Loucy (cell line): ENCODE data around the gene EBF3.

Experiments
- H2AFZ ChIP-seq: fragments of 200-600 bp; sonication (generic); 2 replicates; pipeline ENCODE4 v1.6.0; 2016; ENCODE audit warnings: antibody characterized with exemption, mild to moderate bottlenecking, low read length, moderate library complexity
- H3F3A ChIP-seq: fragments of 200-600 bp; 2 replicates; pipeline ENCODE4 v1.6.0; 2016; ENCODE audit warnings: antibody characterized with exemption, low read depth, mild to moderate bottlenecking
- H3K27me3 ChIP-seq: fragments of 200-600 bp; sonication (generic); 2 replicates; pipeline ENCODE4 v1.6.1; 2014; ENCODE audit warnings: low read length, mild to moderate bottlenecking; ENCODE audit not compliant: insufficient read depth, poor library complexity, severe bottlenecking
- H3K36me3 ChIP-seq: fragments of 200-600 bp; sonication (generic); 2 replicates; pipeline ENCODE4 v1.6.1; 2016; ENCODE audit warnings: low read length; ENCODE audit not compliant: insufficient read depth
- H3K4me1 ChIP-seq: fragments of 200-600 bp; sonication (generic); 2 replicates; pipeline ENCODE4 v1.5.1; 2014; ENCODE audit warnings: low read length, mild to moderate bottlenecking; ENCODE audit not compliant: insufficient read depth, poor library complexity, severe bottlenecking
- H3K4me2 ChIP-seq: fragments of 200-600 bp; sonication (generic); 2 replicates; pipeline ENCODE4 v1.6.0; 2014; ENCODE audit warnings: antibody characterized with exemption, low read length, low read depth, mild to moderate bottlenecking; ENCODE audit not compliant: poor library complexity, severe bottlenecking
- H3K4me3 ChIP-seq: fragments of 200-600 bp; sonication (generic); 2 replicates; pipeline ENCODE4 v1.5.1; 2014; ENCODE audit warnings: low read length, mild to moderate bottlenecking, mixed read lengths; ENCODE audit not compliant: poor library complexity, severe bottlenecking
- H3K79me2 ChIP-seq: fragments of 200-600 bp; sonication (generic); 2 replicates; pipeline ENCODE4 v1.6.1; 2014; ENCODE audit warnings: low read length; ENCODE audit not compliant: insufficient read depth
- H3K9ac ChIP-seq: fragments of 200-600 bp; sonication (generic); 2 replicates; pipeline ENCODE4 v1.6.0; 2014; ENCODE audit warnings: mild to moderate bottlenecking, low read depth, low read length, moderate library complexity; ENCODE audit not compliant: poor library complexity, severe bottlenecking
- H3K9me2 ChIP-seq: fragments of 200-600 bp; sonication (generic); replicated peaks from 2 replicates; pipeline ENCODE4 v1.6.1; 2016; ENCODE audit warnings: low read depth, low read length, mixed read lengths
- H3K9me3 ChIP-seq: fragments of 200-600 bp; sonication (generic); 2 replicates; pipeline ENCODE4 v1.6.1; 2014; ENCODE audit warnings: mild to moderate bottlenecking, antibody characterized with exemption, low read length, low read depth; ENCODE audit not compliant: insufficient read depth
- H4K20me1 ChIP-seq: fragments of 200-600 bp; sonication (generic); 2 replicates; pipeline ENCODE4 v1.6.0; 2014; ENCODE audit warnings: antibody characterized with exemption, low read length, mild to moderate bottlenecking; ENCODE audit not compliant: insufficient read depth, poor library complexity, severe bottlenecking
- EZH2phosphoT487 ChIP-seq: fragments of 200-600 bp; IDR thresholded peaks from 2 replicates; pipeline ENCODE4 v1.6.1; 2018; ENCODE audit warnings: antibody characterized with exemption, mild to moderate bottlenecking, moderate library complexity, borderline replicate concordance
- TF ChIP-seq, protein P1 (sequence below): fragments of 200-600 bp; sonication (generic); conservative IDR thresholded peaks from 2 replicates; pipeline ENCODE4 v1.5.1; 2014; ENCODE audit warnings: mild to moderate bottlenecking, antibody characterized with exemption, low read length

The EBF3 gene

GRCh38 chr10:129934196-129934925 is 29.7 kb downstream of the EBF3 start:
- Histone ChIP-seq H3K9ac (no peak overlapping the region), H2AFZ (no peak overlapping the region), H4K20me1 (no peaks in the 10 kb centered on the region), H3K79me2 (no peaks in the 10 kb centered on the region), H3K4me1 (no peaks in the 10 kb centered on the region), H3F3A (no peaks in the 10 kb centered on the region), H3K4me3 (no peak overlapping the region), H3K36me3 (no peaks in the 10 kb centered on the region), H3K27me3 (no peaks in the 10 kb centered on the region), H3K4me2 (no peak overlapping the region), H3K9me2 (no peaks in the 10 kb centered on the region), H3K9me3 (no peaks in the 10 kb centered on the region; the same call in 1 of the 2 replicates)
- no peak for TF ChIP-seq EZH2phosphoT487

DNA sequence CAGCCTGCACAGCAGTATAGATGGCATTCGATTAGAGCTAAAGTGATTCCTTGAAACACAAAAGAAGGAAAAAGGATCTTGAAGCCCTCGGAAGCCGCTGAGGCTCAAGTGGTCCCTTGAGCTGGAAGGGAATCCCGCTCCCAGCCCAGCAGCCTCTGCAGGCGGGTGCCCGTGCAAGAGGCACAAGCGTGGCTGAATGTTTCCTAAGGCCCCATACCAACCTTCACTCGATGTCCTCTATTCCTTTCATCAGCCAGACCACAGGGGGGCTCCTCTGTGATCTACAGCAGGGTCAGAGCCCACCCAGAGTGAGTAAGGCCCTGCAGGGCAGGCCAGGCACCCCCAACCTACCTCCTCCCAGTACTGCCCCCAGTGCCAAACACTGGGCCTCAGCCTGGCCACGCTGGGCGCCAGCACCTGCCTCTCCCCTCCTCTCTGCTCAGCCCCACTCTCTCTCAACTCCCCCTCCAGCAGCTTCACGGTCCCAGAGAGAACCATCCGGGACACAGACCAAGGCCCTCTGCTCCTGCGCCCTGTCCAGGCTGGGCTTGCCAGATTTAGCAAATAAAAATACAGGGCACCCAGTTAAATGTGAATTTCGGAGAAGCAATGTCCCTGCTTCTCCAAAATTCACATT is 30.5 kb downstream of the EBF3 start:
- H3K9me2 ChIP-seq = no peaks in the 10 kb centered on the region
- H3K4me1 ChIP-seq = no peaks in the 10 kb centered on the region
- H4K20me1 ChIP-seq = no peaks in the 10 kb centered on the region
- H3K4me2 ChIP-seq = no peak overlapping the region
- H3K4me3 ChIP-seq = no peak overlapping the region
- no peaks in the 10 kb centered on the region; the same call in 1 of the 2 replicates for H3K9me3 ChIP-seq
- H3K27me3 ChIP-seq = no peaks in the 10 kb centered on the region
- H3F3A ChIP-seq = no peaks in the 10 kb centered on the region
- no peak overlapping the region for H3K9ac ChIP-seq
- no peaks in the 10 kb centered on the region for H3K79me2 ChIP-seq
- no peaks in the 10 kb centered on the region for H3K36me3 ChIP-seq
- no peak overlapping the region for H2AFZ ChIP-seq
- TF ChIP-seq, protein P1, sequence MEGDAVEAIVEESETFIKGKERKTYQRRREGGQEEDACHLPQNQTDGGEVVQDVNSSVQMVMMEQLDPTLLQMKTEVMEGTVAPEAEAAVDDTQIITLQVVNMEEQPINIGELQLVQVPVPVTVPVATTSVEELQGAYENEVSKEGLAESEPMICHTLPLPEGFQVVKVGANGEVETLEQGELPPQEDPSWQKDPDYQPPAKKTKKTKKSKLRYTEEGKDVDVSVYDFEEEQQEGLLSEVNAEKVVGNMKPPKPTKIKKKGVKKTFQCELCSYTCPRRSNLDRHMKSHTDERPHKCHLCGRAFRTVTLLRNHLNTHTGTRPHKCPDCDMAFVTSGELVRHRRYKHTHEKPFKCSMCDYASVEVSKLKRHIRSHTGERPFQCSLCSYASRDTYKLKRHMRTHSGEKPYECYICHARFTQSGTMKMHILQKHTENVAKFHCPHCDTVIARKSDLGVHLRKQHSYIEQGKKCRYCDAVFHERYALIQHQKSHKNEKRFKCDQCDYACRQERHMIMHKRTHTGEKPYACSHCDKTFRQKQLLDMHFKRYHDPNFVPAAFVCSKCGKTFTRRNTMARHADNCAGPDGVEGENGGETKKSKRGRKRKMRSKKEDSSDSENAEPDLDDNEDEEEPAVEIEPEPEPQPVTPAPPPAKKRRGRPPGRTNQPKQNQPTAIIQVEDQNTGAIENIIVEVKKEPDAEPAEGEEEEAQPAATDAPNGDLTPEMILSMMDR = no peak
- no peak for TF ChIP-seq EZH2phosphoT487

DNA sequence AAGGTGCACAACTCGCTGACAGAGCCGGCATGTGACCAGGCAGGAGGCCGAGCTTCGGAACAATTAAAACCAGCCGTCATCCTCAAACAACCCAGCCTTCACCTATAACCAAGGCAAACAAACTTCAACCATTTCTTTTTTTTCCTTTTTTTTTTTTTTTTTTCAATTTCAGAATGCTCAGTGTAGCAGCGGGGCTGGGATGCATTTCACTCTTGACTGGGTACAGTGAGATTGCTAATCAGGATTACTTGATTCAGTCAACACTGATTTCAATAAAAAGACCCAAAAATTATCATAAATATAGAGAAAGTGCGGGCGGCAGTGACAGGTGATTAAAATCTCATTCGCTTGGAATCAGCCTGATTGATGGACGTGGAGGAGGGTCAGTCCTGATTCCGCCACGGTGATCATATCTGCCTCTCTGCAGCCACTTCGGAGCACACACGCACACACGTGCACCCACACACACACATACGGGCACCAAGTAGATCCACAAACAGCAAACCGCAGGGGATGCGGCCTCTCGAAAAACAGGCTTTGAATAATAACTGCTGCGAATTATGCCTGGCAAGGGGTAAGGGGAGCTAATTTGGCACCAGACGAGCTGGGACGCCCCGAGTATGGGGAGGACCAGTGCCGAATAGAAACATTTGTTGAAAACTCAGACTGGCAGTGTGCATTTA is 31.2 kb downstream of the EBF3 start:
- Histone ChIP-seq H3K9me2 (no peaks in the 10 kb centered on the region), H3K9ac (no peak overlapping the region), H3K9me3 (no peaks in the 10 kb centered on the region; the same call in 1 of the 2 replicates), H3K79me2 (no peaks in the 10 kb centered on the region), H2AFZ (no peak overlapping the region), H3F3A (no peaks in the 10 kb centered on the region), H3K27me3 (no peaks in the 10 kb centered on the region), H3K4me2 (no peak overlapping the region), H4K20me1 (no peaks in the 10 kb centered on the region), H3K36me3 (no peaks in the 10 kb centered on the region), H3K4me3 (no peak overlapping the region), H3K4me1 (no peaks in the 10 kb centered on the region)
- TF ChIP-seq EZH2phosphoT487 = no peak
- TF ChIP-seq, protein P1 = no peak
